Sigmoid colon (tissue), 4 donors: ENCODE results near the gene PTCRA.

Source experiments
- CTCF ChIP-seq, 4 experiments: fragments of 450-650 bp in 3 of 4; fragments of 200-600 bp in 1 of 4; IDR thresholded peaks; one replicate each; pipeline ENCODE4 v1.5.1; 2016 to 2019; ENCODE audit warnings: antibody characterized with exemption in 4 of 4, mild to moderate bottlenecking in 3 of 4, moderate library complexity in 2 of 4
- EP300 ChIP-seq, 4 donors: sonication (generic); formaldehyde crosslinking; IDR thresholded peaks; one replicate each; pipeline ENCODE4 v1.6.1; 2017; ENCODE audit warnings: antibody characterized with exemption in 4 of 4
- POLR2A ChIP-seq, 2 donors: fragments of 450-650 bp; IDR thresholded peaks; one replicate each; pipeline ENCODE4 v1.6.1; 2016; ENCODE audit warnings: antibody characterized with exemption in 2 of 2, mild to moderate bottlenecking in 2 of 2, moderate library complexity in 2 of 2
- POLR2AphosphoS5 ChIP-seq, 4 donors: sonication (generic); formaldehyde crosslinking; IDR thresholded peaks; one replicate each; pipeline ENCODE4 v1.6.1; 2017; ENCODE audit warnings: antibody characterized with exemption in 4 of 4

DNA sequence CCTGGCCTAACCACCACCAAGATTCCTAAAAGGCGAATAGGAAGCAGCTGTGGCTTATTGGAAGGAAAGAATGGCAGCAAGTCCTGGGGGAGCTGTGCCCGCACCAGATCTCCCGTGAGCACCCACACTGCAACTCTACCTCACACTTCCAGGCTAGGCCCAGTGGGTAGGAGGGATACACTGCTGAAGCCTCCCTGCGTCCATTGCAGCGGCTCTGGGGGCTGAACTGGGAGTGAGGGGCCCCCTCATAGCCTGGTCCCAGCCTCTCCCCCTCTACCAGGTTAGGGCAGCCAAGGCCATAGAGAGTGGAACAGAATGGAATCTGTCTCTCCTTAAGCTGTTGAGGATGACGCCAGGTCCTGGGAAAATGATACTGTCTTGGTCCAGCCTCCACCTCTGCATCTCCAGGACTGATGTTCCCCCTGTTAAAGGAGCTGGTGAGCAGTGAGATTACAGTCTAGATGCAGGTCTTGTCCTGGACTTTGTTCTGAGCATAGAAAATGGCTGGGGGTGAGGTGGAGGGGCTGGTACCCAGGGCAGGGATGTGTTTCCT, 24.7 kb downstream of the PTCRA start:
- TF ChIP-seq EP300 (IDR thresholded peaks at IDR 0.05) (no peak), CTCF (IDR thresholded peaks at IDR 0.05) (no peak), POLR2AphosphoS5 (IDR thresholded peaks at IDR 0.05) (no peak), POLR2A (IDR thresholded peaks at IDR 0.05) (no peak)
